Epidermal melanocyte (primary cell): ENCODE data around the gene DCAF6.
"Not testable (repeated sequence)": the region's sequence is repeated elsewhere in the genome, so short reads cannot be mapped to it uniquely, and the experiment has no call there.

Experiments
- DNase-seq: peaks from one replicate; pipeline ENCODE4 v3.0.0; 2011; ENCODE audit warnings: low spot score; ENCODE audit not compliant: insufficient read length

DCAF6 gene

GRCh38 chr1:168009322-168009721, 72.8 kb downstream of the DCAF6 start:
- DNase-seq, result no peak

GRCh38 chr1:168019407-168019806, 82.9 kb downstream of the DCAF6 start:
- DNase-seq, result no peak

DNA sequence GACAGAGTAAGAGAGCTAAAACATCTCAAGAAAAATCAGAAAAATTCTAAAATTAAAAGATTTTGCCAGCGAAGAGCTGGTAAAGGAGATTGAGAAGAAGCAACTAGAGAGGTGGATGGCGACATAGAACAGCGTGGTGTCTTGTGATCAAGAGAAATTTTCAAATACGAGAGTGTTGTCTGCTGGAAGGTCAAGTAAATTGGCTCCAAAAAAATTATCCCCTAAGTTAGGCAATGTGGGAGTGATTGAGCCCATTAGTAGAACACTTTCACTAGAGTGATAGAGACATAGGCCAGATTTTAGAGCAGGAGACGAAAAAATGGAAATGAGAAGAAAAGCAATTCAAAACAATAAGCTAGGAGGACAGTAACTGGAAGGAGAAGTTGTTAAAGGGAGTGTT, 94.7 kb downstream of the DCAF6 start:
- no peak for DNase-seq

DNA sequence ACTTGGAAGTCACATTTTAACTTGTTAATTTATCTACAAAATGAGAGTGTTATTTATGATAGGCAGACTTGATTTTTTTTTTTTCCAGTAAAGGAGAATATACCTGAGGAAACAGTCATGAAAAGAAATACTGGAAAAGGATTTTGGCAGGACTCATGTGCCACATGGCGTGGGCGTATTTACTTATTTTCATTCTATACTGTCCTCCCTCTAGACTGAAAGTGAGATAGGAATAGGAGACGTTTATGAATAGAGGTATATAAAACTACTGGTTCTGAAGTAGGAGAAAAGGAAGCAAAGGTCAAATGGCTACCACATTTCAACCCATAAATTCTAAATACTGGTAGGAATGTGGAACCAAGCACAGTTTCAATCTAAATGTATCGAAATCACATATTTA, 95.1 kb downstream of the DCAF6 start:
- no peak for DNase-seq

GRCh38 chr1:168032029-168032428, 95.5 kb downstream of the DCAF6 start:
- no peak for DNase-seq

DNA sequence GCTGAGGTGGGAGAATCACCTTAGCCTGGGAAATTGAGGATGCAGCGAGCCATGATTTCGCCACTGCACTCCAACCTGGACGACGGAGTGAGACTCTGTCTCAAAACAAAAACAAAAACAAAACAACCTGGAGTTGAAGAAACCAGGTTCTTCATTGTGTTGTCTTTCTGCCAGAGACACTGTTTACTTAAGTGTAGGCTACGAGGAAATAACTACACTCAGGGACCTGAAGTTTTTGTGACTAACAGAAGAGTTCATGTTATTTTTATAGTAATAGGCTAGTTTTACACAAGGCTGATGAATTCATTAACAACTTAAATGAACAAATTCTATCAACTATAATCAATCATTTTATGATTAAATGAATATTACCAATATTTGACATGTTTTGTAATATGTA, 98.9 kb downstream of the DCAF6 start:
- DNase-seq, result no peak

- no peak for DNase-seq
These were observed 105.9 kb downstream of the DCAF6 start for GRCh38 chr1:168042362-168042761.

GRCh38 chr1:168045311-168045710, 108.8 kb downstream of the DCAF6 start:
- no peak for DNase-seq

DNA sequence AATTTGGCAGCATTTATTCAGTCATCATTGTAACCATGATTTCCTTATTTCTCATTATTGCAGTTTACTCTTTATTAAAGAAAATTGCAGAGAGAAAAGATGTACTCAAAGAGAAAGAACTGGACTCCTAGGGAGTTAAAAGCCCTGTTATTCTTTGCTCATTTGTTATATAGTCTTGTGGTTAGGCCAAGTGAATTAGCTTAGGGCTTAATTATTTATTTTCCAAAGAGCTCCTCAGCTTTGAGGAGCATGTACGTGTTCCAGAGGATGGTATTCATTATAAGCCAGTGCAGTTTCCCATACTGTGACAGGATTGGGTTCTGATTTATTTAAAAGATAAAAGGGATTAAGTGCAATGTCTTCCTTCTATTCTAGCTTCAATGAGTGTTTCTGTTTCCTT, 113.8 kb downstream of the DCAF6 start:
- no peak for DNase-seq

- DNase-seq, result no peak
These were observed 114.4 kb downstream of the DCAF6 start for GRCh38 chr1:168050880-168051279.

DNA sequence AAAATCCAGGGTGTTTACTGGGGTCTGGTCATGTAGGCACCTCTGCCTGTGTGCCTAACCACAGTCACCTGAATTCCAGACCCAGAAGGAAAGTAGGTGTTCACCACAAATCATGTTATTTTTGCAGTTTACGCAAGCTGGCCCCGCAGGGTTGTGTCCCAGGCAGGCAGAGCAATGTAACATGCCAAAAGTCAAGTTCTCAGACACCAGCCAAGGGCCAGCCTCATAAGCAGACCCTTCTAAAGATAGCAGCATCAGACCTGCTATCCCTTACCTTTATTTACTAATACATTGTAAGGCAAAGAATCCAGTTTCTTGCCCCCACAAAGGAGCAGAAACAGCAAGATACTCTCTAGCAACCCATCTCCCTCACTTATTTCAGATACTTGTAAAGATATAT, 117.2 kb downstream of the DCAF6 start:
- no peak for DNase-seq

GRCh38 chr1:168054117-168054516, 117.6 kb downstream of the DCAF6 start:
- DNase-seq, result no peak

GRCh38 chr1:168056152-168056551, 119.7 kb downstream of the DCAF6 start:
- not testable (repeated sequence) for DNase-seq

DNA sequence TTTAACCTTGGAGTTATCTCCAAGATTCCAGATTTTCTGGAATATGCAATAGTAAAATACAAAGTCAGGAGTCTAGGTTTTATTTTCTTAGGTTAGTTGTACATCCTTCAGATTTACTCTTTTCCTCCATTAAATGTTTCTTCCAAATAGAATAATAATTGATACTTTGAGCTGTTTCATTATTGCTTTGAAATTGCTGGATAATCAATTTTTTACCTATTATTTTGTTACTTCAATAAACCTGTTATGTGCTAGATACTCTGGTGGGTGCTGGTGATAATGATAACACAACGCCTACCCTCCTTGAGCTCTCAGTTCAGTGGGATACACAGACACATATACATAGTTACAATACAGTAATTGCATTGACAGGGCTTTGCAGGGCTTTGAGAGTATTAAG, 120.9 kb downstream of the DCAF6 start:
- no peak for DNase-seq

DNA sequence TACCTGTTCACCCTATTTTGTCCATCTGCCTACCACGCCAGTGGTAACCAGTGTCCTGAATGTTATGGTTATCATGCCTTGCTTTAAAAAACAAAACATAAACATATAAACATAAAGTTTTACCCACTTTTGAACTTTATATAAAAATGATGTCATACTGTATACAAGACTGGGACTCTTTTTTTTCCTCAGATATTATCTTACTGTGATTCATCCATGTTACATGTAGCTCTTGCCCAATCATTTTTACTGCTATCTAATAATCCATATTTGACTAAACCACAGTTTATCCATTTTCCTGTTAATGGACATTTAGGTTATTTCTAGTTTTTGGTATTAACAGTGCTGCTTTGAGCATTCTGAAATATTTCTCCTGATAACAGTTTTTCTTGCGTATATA, 121.4 kb downstream of the DCAF6 start:
- no peak for DNase-seq

GRCh38 chr1:168064216-168064615, 127.7 kb downstream of the DCAF6 start:
- no peak for DNase-seq

DNA sequence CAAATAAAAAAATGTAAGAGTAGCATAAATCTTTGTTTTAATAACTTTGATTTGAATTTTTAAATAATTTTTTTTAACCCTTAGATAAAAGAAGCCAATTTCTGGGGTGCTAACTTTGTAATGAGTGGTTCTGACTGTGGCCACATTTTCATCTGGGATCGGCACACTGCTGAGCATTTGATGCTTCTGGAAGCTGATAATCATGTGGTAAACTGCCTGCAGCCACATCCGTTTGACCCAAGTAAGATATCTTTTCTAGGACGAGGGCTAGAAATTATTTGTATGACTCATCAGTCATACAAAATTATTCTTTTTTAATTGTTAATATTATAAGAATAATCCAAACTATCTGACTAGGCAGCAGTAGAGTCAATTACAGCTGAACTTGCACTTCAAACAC, 129.0 kb downstream of the DCAF6 start:
- DNase-seq, result no peak

DNA sequence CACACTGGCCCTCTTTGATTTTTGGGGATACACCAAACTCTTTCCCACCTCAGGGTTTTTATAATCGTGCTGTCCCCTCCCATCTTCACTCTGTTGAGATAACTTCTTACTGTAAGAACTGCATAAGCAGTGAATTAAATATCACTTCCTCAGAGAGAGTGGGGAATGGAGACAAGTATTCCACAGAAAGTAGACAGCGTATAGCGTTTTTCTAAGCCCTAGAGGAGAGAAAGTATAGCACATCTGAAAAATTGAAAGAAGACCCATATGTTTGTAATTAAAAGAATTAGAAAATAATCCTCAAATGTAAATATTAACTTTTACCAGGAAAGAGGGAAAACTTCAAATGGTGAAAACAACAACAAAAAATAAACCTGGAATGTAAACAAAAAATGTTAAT, 132.9 kb downstream of the DCAF6 start:
- DNase-seq, result no peak

- no peak for DNase-seq
These were observed 143.3 kb downstream of the DCAF6 start for GRCh38 chr1:168079761-168080160.

- no peak for DNase-seq
These were observed 145.0 kb downstream of the DCAF6 start for GRCh38 chr1:168081373-168082007.

DNA sequence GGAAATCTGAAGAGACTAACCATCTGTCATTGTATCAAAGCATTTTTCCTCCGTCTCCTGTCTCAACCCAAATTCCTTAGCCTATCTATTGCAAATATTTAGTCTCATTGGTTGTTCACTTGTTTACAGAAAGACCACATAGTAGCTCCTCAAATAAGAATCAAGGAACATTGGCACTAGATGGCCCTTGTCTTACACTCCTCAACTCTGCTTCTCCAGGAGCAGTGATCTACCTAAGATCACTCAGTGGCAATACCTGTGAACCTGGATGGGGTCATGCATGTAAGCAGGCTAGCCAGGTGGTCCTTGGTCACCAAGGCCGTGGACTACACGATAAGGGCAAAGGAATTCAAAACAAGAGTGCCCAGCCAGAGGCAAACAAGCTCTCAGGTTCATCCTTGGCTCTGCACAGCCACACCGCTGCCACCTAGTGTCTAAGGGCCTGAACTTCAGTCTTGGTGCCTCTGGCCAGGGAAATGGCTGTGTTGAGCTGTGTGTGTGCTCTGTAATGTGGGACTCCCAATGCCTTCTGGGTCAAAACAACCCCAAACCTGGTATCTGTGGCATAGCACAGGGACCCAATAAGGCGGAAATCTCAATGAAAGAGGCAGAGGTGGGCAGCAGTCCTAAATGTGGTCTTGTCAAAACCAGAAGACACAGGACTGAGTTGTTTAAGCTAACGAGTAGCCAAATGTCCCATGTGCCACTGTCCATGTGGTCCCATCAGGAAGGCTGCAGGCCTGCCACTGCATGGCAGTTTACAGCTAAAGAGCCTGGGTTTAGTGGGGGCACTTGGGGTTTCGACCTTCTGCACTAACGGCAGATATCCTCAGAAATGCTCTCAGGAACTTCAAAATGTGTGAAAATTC, 145.8 kb downstream of the DCAF6 start:
- peak; percentile 51 for DNase-seq

DNA sequence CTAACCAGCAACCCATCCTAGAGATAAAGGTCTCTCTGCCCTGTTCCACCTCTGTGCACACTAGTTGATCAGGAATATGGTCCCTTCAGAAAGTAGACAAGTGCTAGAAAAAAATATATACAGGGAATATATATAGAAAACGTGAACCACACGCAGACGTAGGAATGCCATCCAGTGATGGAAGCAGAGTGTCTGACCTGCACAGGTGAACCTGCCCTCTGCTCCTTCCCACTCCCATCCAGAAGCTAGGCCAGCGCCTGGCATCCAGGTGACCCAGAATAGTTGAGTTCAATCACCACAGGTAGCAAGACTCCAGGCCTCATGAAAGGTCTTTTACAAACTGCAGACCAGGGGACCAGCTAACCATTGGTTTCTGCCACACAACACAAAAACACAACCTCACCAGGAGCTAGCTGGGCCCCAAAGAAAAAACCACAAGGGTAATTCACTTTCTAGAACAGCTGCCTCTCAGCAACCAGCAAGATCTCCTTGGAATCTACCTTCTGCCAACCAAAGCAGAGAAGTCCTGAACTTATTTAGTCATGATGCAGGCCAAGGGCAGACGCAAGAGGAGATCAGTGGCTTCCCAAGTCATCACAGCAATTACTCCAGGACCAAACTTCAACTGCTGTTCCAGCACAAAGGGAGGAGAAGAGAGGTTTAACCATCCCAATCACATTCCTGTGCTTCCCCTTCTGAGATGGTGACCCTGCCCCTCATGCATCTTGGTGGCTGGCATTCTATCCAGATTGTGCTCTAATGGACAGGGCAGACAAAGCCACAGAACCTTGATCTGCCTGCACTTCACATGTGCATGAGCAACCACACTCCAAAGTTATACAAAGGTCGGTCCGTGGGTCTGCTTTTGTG, 147.2 kb downstream of the DCAF6 start:
- no peak for DNase-seq
